Measurements from ENCODE around the gene KIF15.

KIF15 gene

DNA sequence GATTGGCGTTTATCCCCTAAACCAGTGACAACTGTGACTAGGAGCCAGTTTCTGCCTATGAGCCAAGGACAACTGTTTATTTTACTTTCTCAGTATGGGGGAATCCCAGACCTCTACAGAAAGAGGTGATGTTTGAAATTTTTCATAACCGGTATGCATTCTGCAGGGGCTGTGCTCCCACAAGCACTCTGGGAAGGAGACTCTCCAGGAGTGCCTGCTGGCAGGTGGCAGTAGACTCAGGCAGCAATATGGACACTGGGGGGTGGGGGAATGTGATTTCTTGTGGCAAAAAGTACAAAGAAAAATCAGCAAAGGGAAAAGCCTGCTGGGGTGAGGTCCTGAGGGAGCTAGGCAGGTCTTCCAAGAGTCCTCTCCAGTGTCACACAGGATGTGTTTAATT, 118.7 kb downstream of the KIF15 start:
- DNase-seq: no peak

- no peak for DNase-seq
Measured at GRCh38 chr3:44883213-44883955, 121.8 kb downstream of the KIF15 start.

GRCh38 chr3:44883999-44884431, 122.4 kb downstream of the KIF15 start:
- DNase-seq: no peak

DNA sequence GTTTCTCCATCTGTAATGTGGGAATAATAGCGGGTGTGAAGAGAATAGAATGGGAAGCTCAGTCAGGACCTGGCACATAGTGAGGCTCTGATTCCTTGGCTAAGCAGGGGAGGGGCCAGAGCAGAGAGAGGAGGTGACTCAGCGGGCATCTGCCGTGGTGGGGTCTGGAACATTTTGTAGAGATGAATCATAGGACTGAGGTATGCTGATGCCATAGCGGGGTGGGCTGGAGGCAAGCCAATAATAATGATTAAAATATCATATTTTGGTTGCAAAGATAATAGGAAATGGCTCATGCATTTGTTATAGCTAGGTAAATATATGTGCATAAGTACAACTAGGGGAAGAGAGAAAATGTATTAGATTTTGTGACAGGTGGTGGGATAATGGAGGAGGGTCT, 124.0 kb downstream of the KIF15 start:
- no peak for DNase-seq

DNA sequence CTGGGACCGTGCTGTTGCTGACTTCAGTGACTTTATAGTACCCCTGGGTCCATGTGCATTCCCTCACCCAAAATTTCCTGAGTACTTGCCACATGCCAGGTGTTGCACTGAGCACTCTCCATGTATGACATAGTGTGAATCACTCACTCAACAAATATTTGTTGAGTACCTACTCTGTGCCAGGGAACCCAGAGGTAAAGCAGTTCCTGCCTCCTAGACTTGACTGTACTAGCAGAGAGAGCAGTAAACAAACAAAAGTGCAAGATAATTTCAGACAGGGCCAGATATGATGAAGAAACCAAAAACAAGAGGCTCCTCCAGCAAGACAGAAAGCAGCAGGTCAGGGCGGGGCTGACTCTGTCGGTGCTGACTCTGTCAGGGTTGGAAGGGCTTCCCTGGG, 125.0 kb downstream of the KIF15 start:
- no peak for DNase-seq

DNA sequence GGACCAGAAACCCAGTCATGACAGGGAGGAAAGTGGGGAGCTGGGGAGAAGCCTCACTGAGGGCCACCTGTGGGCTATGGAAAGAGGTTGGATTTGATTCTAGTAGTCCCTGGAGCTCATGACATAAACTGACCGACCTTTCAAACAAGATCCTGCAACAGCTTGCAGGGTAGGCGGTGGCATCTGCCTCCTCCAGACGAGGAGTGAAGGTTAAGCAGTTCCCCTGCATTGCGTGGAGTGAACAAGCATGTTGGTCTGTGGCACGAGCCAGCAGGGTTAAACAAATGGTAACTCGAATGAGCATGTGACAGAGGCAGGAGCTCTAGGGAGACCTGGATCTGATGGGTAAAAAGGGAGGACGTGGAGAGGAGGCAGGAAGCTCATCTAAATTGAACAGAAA, 125.5 kb downstream of the KIF15 start:
- no peak for DNase-seq

- no peak for DNase-seq
Measured at GRCh38 chr3:44890258-44890657, 128.7 kb downstream of the KIF15 start.

- no peak for DNase-seq
Measured at GRCh38 chr3:44890852-44891251, 129.3 kb downstream of the KIF15 start.

- DNase-seq: no peak
Measured at GRCh38 chr3:44892689-44893088, 131.1 kb downstream of the KIF15 start.

- DNase-seq: no peak
Measured at GRCh38 chr3:44893097-44893496, 131.5 kb downstream of the KIF15 start.

DNA sequence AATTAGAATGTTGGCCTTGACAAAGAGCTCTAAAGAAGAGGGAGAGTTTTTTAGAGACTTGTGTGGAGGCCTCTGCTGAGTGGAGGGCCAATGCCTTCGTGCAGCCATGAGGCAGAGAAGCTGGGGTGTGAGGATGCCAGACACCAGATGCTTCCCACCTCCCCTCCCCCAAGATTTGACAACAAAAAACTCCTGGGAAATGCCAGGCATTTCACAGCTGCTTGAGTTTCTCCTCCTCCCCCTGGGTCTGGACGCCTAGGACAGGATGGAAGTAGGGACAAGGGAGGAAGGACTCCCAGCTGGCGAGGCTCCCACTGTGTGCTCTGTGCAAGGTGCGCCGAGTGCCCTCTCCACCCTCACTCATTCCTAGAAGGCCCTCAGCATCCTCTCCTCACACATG, 132.9 kb downstream of the KIF15 start:
- no peak for DNase-seq

GRCh38 chr3:44896440-44896839, 134.8 kb downstream of the KIF15 start:
- DNase-seq: no peak

- DNase-seq: no peak
Measured at GRCh38 chr3:44899683-44900367, 138.2 kb downstream of the KIF15 start.

DNA sequence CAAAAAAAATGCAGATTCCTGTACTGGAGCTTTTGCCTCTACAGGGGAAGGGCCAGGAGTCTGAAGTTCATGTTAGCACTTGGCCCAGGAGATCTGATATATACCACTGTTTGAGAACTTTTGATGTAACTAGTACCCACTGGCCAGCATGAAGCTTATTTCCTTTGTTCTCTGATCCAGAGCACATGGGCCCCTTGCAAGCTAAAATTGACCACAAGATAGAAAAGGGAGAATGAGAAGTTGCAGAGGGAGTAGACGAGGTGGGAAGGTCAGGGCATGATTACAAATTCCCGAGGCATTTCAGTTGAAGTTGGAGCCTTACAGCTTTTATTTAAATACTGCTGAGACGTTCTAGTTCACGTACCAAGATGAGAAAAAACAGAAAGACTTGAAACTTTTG, 141.0 kb downstream of the KIF15 start:
- no peak for DNase-seq

All from cerebellar nuclear complex (tissue), 1 donor.